Measurements from ENCODE around the gene FOXO3.
"Not testable (repeated sequence)": the region's sequence is repeated elsewhere in the genome, so short reads cannot be mapped to it uniquely, and the experiment has no call there.

- not testable (repeated sequence) for TF ChIP-seq POLR2A (IDR thresholded peaks at IDR 0.05)
- TF ChIP-seq, protein P1, sequence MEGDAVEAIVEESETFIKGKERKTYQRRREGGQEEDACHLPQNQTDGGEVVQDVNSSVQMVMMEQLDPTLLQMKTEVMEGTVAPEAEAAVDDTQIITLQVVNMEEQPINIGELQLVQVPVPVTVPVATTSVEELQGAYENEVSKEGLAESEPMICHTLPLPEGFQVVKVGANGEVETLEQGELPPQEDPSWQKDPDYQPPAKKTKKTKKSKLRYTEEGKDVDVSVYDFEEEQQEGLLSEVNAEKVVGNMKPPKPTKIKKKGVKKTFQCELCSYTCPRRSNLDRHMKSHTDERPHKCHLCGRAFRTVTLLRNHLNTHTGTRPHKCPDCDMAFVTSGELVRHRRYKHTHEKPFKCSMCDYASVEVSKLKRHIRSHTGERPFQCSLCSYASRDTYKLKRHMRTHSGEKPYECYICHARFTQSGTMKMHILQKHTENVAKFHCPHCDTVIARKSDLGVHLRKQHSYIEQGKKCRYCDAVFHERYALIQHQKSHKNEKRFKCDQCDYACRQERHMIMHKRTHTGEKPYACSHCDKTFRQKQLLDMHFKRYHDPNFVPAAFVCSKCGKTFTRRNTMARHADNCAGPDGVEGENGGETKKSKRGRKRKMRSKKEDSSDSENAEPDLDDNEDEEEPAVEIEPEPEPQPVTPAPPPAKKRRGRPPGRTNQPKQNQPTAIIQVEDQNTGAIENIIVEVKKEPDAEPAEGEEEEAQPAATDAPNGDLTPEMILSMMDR (IDR thresholded peaks at IDR 0.05 in 4 of 5, conservative IDR thresholded peaks at IDR 0.05 in 1 of 5): not testable (repeated sequence)
Observed at GRCh38 chr6:108658785-108659184, 98.1 kb downstream of the FOXO3 start.

Measured in gastrocnemius medialis (tissue), 4 donors.